HepG2 (cell line): ENCODE data around the gene TNFAIP8L3. TPM values are rescaled to one million over a fixed set of nuclear protein-coding genes. Genes with fewer than 3 reads are reported as not detected.

Experiments
- ATAC-seq: fragments of 200-7000 bp; cut with Tn5 transposase; 3 replicates; pipeline ENCODE4 v1.9.1; 2020; ENCODE audit warnings: mild to moderate bottlenecking, moderate library complexity
- BruUV-seq: library from RNA; stranded (reverse); fragments of 400-500 nt; replicated peaks from 2 replicates; lab custom pipeline; 2021; lab: Mats Ljungman, UMichigan
- CTCF ChIA-PET: fragments of 300-600 bp; formaldehyde crosslinking; extraction: SDS; loops from one replicate; lab custom pipeline; 2021; ENCODE audit warnings: low total read pairs, inconsistent platforms, low intra/inter-chr PET ratio; lab: Yijun Ruan, JAX
- POLR2A ChIA-PET: fragments of 350-600 bp; sonication (Branson Sonifier 250); formaldehyde crosslinking; loops from one replicate; lab custom pipeline; 2020; ENCODE audit warnings: antibody characterized with exemption, inconsistent platforms; lab: Yijun Ruan, JAX
- DNase-seq: peaks from one replicate; pipeline ENCODE4 v3.0.0-alpha.2; 2015; ENCODE audit warnings: low spot score
- FAIRE-seq: peaks from 3 replicates; lab custom pipeline; 2011; peaks lifted over from hg19 to GRCh38; lab: Jason Lieb, UNC
- H2AFZ ChIP-seq: one replicate; pipeline ENCODE4 v1.6.1; 2011; ENCODE audit warnings: low read length, inconsistent platforms
- H3K27ac ChIP-seq: fragments of 300-600 bp; 3 replicates; pipeline ENCODE4 v1.8.0; 2011; ENCODE audit warnings: mixed run types, mild to moderate bottlenecking, mixed read lengths, low read length, inconsistent platforms; ENCODE audit not compliant: insufficient read depth; ENCODE audit errors: extremely low read length
- H3K27me3 ChIP-seq, 2 experiments: fragments of 200-600 bp in 1 of 2; 2 replicates in 1 of 2; 3 replicates in 1 of 2; pipeline versions ENCODE4 v1.6.0 to v1.8.0; 2011; ENCODE audit warnings: low read length in 2 of 2, mild to moderate bottlenecking in 2 of 2, moderate library complexity in 2 of 2, inconsistent platforms in 1 of 2; ENCODE audit not compliant: insufficient read depth in 2 of 2, control insufficient read depth in 1 of 2
- H3K36me3 ChIP-seq, 2 experiments: fragments of 200-600 bp in 1 of 2; replicated peaks in 1 of 2; 2 replicates in 1 of 2; 3 replicates in 1 of 2; pipeline versions ENCODE4 v1.5.1 to v1.8.0; 2011; ENCODE audit warnings: low read length in 2 of 2, inconsistent platforms in 1 of 2; ENCODE audit not compliant: insufficient read depth in 2 of 2, control insufficient read depth in 1 of 2
- H3K4me1 ChIP-seq: 2 replicates; pipeline ENCODE4 v1.5.1; 2012; ENCODE audit warnings: low read length, inconsistent platforms; ENCODE audit not compliant: insufficient read depth
- H3K4me2 ChIP-seq: 2 replicates; pipeline ENCODE4 v1.6.0; 2011; ENCODE audit warnings: low read depth, low read length, inconsistent platforms
- H3K4me3 ChIP-seq, 3 experiments: fragments of 200-600 bp in 1 of 3; sonication (generic), shearing (Covaris generic) in 1 of 3; replicated peaks in 1 of 3; 2 replicates each; pipeline ENCODE4 v1.5.1; 2011 to 2016; ENCODE audit warnings: low read length in 3 of 3, inconsistent platforms in 2 of 3, low read depth in 2 of 3, mild to moderate bottlenecking in 2 of 3, control low read depth in 1 of 3, mixed read lengths in 1 of 3; ENCODE audit not compliant: insufficient read depth in 1 of 3
- H3K79me2 ChIP-seq: one replicate; pipeline ENCODE4 v1.6.1; 2011; ENCODE audit warnings: low read length, inconsistent platforms; ENCODE audit not compliant: insufficient read depth
- H3K9ac ChIP-seq: 2 replicates; pipeline ENCODE4 v1.6.0; 2011; ENCODE audit warnings: mild to moderate bottlenecking, low read depth, low read length, inconsistent platforms; ENCODE audit not compliant: insufficient read depth
- H3K9me3 ChIP-seq: 2 replicates; pipeline ENCODE4 v1.5.1; 2012; ENCODE audit warnings: mild to moderate bottlenecking, low read length
- H4K20me1 ChIP-seq: 2 replicates; pipeline ENCODE4 v1.6.0; 2011; ENCODE audit warnings: inconsistent platforms, mild to moderate bottlenecking, low read length, moderate library complexity; ENCODE audit not compliant: insufficient read depth
- ARNT2 ChIP-seq: sonication (generic); formaldehyde crosslinking; IDR thresholded peaks from 2 replicates; pipeline ENCODE4 v1.8.0; 2022; ENCODE audit warnings: mild to moderate bottlenecking, low read depth, missing genetic modification reagents, moderate library complexity
- CTCF ChIP-seq: sonication (generic); formaldehyde crosslinking; IDR thresholded peaks from 2 replicates; pipeline ENCODE4 v1.5.0; 2020; ENCODE audit warnings: mild to moderate bottlenecking, missing genetic modification reagents, moderate library complexity
- ELF1 ChIP-seq: sonication (generic); formaldehyde crosslinking; IDR thresholded peaks from 2 replicates; pipeline ENCODE4 v1.4.0; 2020; ENCODE audit warnings: missing genetic modification reagents
- FOSL2 ChIP-seq: sonication (generic); formaldehyde crosslinking; IDR thresholded peaks from 2 replicates; pipeline ENCODE4 v1.4.0; 2020; ENCODE audit warnings: missing genetic modification reagents
- HES4 ChIP-seq: sonication (generic); formaldehyde crosslinking; IDR thresholded peaks from 2 replicates; pipeline ENCODE4 v1.9.0; 2021; ENCODE audit warnings: mild to moderate bottlenecking, missing genetic modification reagents, borderline replicate concordance
- HNRNPLL ChIP-seq: fragments of 200-400 bp; formaldehyde crosslinking; IDR thresholded peaks from 2 replicates; pipeline ENCODE4 v1.6.1; 2017; ENCODE audit warnings: mild to moderate bottlenecking, low read depth, low read length; ENCODE audit not compliant: poor library complexity, severe bottlenecking
- IRX3 ChIP-seq: sonication (generic); formaldehyde crosslinking; IDR thresholded peaks from 2 replicates; pipeline ENCODE4 v1.8.1; 2023; ENCODE audit warnings: mild to moderate bottlenecking, low read depth, missing genetic modification reagents, borderline replicate concordance
- JUN ChIP-seq: sonication (generic); formaldehyde crosslinking; IDR thresholded peaks from 2 replicates; pipeline ENCODE4 v1.4.0; 2020; ENCODE audit warnings: mild to moderate bottlenecking, missing genetic modification reagents
- KDM4B ChIP-seq: sonication (generic); formaldehyde crosslinking; IDR thresholded peaks from 2 replicates; pipeline ENCODE4 v1.4.0; 2020; ENCODE audit warnings: missing genetic modification reagents
- KDM6A ChIP-seq: IDR thresholded peaks from 2 replicates; pipeline ENCODE4 v1.6.1; 2016; ENCODE audit warnings: low read depth
- PAF1 ChIP-seq: IDR thresholded peaks from 2 replicates; pipeline ENCODE4 v1.6.1; 2016; ENCODE audit warnings: missing genetic modification reagents, missing compliant biosample characterization
- PHF8 ChIP-seq: sonication (generic); formaldehyde crosslinking; IDR thresholded peaks from 2 replicates; pipeline ENCODE4 v1.5.0; 2020; ENCODE audit warnings: missing genetic modification reagents
- RAD21 ChIP-seq: fragments of 450-650 bp; formaldehyde crosslinking; IDR thresholded peaks from 2 replicates; pipeline ENCODE4 v1.5.0; 2020; ENCODE audit warnings: mild to moderate bottlenecking
- STAG1 ChIP-seq: sonication (generic); formaldehyde crosslinking; IDR thresholded peaks from 2 replicates; pipeline ENCODE4 v1.4.0; 2020; ENCODE audit warnings: missing genetic modification reagents
- TAF1 ChIP-seq: sonication (generic); formaldehyde crosslinking; IDR thresholded peaks from 2 replicates; pipeline ENCODE4 v1.4.0; 2020; ENCODE audit warnings: missing genetic modification reagents
- XBP1 ChIP-seq: sonication (generic); formaldehyde crosslinking; IDR thresholded peaks from 2 replicates; pipeline ENCODE4 v1.5.0; 2020; ENCODE audit warnings: missing genetic modification reagents
- XRCC5 ChIP-seq: fragments of 200-400 bp; formaldehyde crosslinking; optimal IDR thresholded peaks from 2 replicates; pipeline ENCODE3; 2017; ENCODE audit warnings: mild to moderate bottlenecking, low read length
- ZBTB1 ChIP-seq: sonication (generic); formaldehyde crosslinking; IDR thresholded peaks from 2 replicates; pipeline ENCODE4 v1.4.0; 2020; ENCODE audit warnings: missing genetic modification reagents, borderline replicate concordance
- ZBTB8A ChIP-seq: sonication (generic); formaldehyde crosslinking; IDR thresholded peaks from 2 replicates; pipeline ENCODE4 v1.4.0; 2020; ENCODE audit warnings: mild to moderate bottlenecking, low read depth, missing genetic modification reagents, borderline replicate concordance
- ZNF18 ChIP-seq: sonication (generic); formaldehyde crosslinking; IDR thresholded peaks from 2 replicates; pipeline ENCODE4 v1.8.0; 2022; ENCODE audit warnings: mild to moderate bottlenecking, missing genetic modification reagents; ENCODE audit not compliant: insufficient replicate concordance
- ZNF30 ChIP-seq: sonication (generic); formaldehyde crosslinking; IDR thresholded peaks from 2 replicates; pipeline ENCODE4 v1.5.0; 2020; ENCODE audit warnings: mild to moderate bottlenecking, missing genetic modification reagents
- ZNF432 ChIP-seq: sonication (generic); formaldehyde crosslinking; IDR thresholded peaks from 2 replicates; pipeline ENCODE4 v1.5.0; 2020; ENCODE audit warnings: missing genetic modification reagents, mild to moderate bottlenecking, borderline replicate concordance
- ZNF569 ChIP-seq: sonication (generic); formaldehyde crosslinking; IDR thresholded peaks from 2 replicates; pipeline ENCODE4 v1.5.0; 2020; ENCODE audit warnings: mild to moderate bottlenecking, missing genetic modification reagents, moderate library complexity, borderline replicate concordance
- WGBS: methylation state at CpG from one replicate; pipeline ENCODE4 v1.1.6; 2017; ENCODE audit warnings: low lambda C conversion rate; 5-methylcytosine and 5-hydroxymethylcytosine counted together
- in situ Hi-C: cut with HindIII; loops from 2 replicates; pipeline ENCODE4 v1.10.0; 2017; ENCODE audit warnings: low pct_unique_long_range_greater_than_20kb; ENCODE audit not compliant: extremely low pct_ligation_motif_present
- intact Hi-C: fragments of 100-400 bp; cut with micrococcal nuclease; formaldehyde crosslinking; loops from one replicate; pipeline ENCODE4 v1.10.0; 2022; ENCODE audit not compliant: unreplicated experiment
- polyA plus RNA-seq, 8 experiments: library from polyadenylated mRNA; depleted of rRNA in 3 of 8; stranded (reverse) in 7 of 8; unstranded in 1 of 8; fragments of >200 nt; fragmentation: Illumina TruSeq in 4 of 8; extraction: Trizol in 4 of 8; gene quantifications; 2 replicates each; pipeline versions ENCODE4 v1.2.1 to v1.2.3, GENCODE V29; 2011 to 2016; ENCODE audit warnings: low read depth in 4 of 8, missing spikeins in 1 of 8, mixed read lengths in 1 of 8; ENCODE audit not compliant: insufficient read depth in 1 of 8
- total RNA-seq, 5 experiments: library from RNA; depleted of rRNA; stranded (reverse); fragments of >200 nt; fragmentation: Illumina TruSeq; extraction: Trizol; gene quantifications; 2 replicates each; pipeline ENCODE4 v1.2.3, GENCODE V29; 2016; ENCODE audit warnings: low read depth in 1 of 5

TNFAIP8L3 gene
- total and polyA plus RNA-seq, 2 of the 13 experiments (the other 11 are each of a cell fraction or from before 2014, with no cell fraction given): 0.15 to 4.0 TPM

- in situ Hi-C loops (no loop called here), intact Hi-C loops (no loop called here)
- no peaks in the 10 kb centered on the region for H3K27me3 ChIP-seq
- peak; percentile 78 for ATAC-seq
- no peaks in the 10 kb centered on the region; the same call in 1 of the 2 replicates for H4K20me1 ChIP-seq
- peak; percentile 66 for FAIRE-seq
- H3K4me3 ChIP-seq: peak overlapping the region in 1 of 3 experiments; percentile 21; a peak in 1 of 6 replicates
- H3K27ac ChIP-seq: peak overlapping the region; percentile 11
- H3K79me2 ChIP-seq: no peaks in the 10 kb centered on the region
- 19% methylated on average over 6 of the region's 6 CpGs for WGBS
- no peak overlapping the region for H3K9ac ChIP-seq
- H3K36me3 ChIP-seq: no peaks in the 10 kb centered on the region
- H3K4me1 ChIP-seq: peaks cover 32% of the 10 kb centered on the region
- DNase-seq: peak; percentile 28
- no peaks in the 10 kb centered on the region for H3K9me3 ChIP-seq
- ChIA-PET CTCF (no interaction called here), POLR2A (no interaction called here)
- no TSS peak for BruUV-seq
- no peak overlapping the region for H2AFZ ChIP-seq
- peak overlapping the region; percentile 73 for H3K4me2 ChIP-seq
- TF ChIP-seq CTCF (peak; percentile 76), ZNF30 (CRISPR knock-in tag) (no peak), JUN (no peak), PAF1 (CRISPR knock-in tag) (no peak), IRX3 (no peak), ZNF432 (CRISPR knock-in tag) (no peak), KDM6A (no peak), HNRNPLL (no peak), RAD21 (0 out of 2 replicates have a peak, but pooled peaks have one; percentile 48), PHF8 (no peak), TAF1 (CRISPR knock-in tag) (no peak), ZNF569 (no peak), XRCC5 (peak; percentile 58), XBP1 (CRISPR knock-in tag) (no peak), ELF1 (CRISPR knock-in tag) (no peak), FOSL2 (CRISPR knock-in tag) (peak; percentile 35; the same call in 1 of the 2 replicates), HES4 (no peak), ZNF18 (CRISPR knock-in tag) (peak; percentile 35), ARNT2 (CRISPR knock-in tag) (peak; percentile 44; the same call in 1 of the 2 replicates), STAG1 (peak; percentile 55), ZBTB1 (CRISPR knock-in tag) (no peak), ZBTB8A (CRISPR knock-in tag) (no peak), KDM4B (CRISPR knock-in tag) (no peak)
Measured at GRCh38 chr15:51132384-51133139, 37.9 kb upstream of the TNFAIP8L3 start.
